Daoy (cell line): Measurements from ENCODE around the gene KCND3. TPM values are rescaled to one million over a fixed set of nuclear protein-coding genes. Genes with fewer than 3 reads are reported as not detected.

ENCODE experiments used
- DNase-seq: peaks from one replicate; pipeline ENCODE4 v3.0.0-alpha.2; 2015; ENCODE audit warnings: low read depth
- total RNA-seq: library from RNA; depleted of rRNA; stranded (reverse); fragments of >200 nt; shearing (Covaris generic); gene quantifications from 2 replicates; pipeline ENCODE4 v1.2.3, GENCODE V29; 2014; rRNA removed

The KCND3 gene
- total RNA-seq, result not detected in 2 replicates

DNA sequence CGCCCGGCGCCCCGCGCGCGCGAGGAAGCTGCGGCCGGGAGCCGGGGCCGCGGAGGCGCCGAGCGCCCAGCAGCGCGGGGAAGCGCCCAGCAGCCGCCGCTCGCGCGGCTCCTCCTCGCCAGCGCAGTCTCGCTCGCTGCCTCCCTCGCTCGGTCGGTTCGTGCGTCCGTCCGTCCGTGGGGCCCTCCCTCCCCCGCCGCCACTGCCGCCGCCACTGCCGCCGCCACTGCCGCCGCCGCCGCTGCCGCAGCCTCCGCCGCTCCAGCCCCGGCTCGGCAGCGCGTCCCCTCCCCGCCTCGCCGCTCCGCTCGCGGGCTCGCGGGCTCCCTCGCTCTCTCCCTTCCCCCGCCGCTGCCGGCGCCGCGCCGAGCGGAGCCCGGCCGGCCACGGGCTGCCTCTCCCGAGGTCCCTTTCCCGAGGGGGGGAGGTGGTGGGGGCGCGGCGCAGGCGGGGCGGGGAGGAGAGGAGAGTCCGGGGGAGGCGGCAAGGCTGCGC, at the start of gene KCND3:
Gene KCND3 (minus strand): TSS at position 138 of the 495 bp plus-strand sequence.
- DNase-seq, result peak; percentile 49

GRCh38 chr1:112034277-112034676, 44.8 kb upstream of the KCND3 start:
- DNase-seq, result no peak

GRCh38 chr1:112033439-112034120, 44.1 kb upstream of the KCND3 start:
- no peak for DNase-seq

GRCh38 chr1:112030157-112030556, 40.7 kb upstream of the KCND3 start:
- DNase-seq, result no peak

DNA sequence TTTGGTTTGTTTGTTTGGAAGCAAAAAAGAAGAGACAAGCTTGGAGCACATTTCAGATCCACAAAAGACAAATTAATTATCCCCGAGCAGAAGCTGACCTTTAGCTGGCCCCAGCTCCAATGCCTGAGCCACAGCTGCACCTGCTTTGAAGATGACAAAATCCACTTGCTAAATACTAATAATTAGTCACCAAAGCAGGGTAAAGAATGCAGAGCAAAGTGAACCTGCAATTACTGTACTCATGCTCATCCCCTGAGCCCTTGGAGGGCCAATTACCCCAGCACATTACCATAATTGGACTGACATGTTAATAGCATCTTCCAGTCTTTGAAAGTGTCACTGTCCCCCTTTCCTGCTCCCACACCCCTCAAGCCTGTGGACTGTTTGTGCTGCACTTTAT, 38.2 kb upstream of the KCND3 start:
- DNase-seq, result no peak

GRCh38 chr1:112026501-112026900, 37.0 kb upstream of the KCND3 start:
- DNase-seq, result no peak

GRCh38 chr1:112026016-112026415, 36.5 kb upstream of the KCND3 start:
- peak; percentile 29 for DNase-seq

DNA sequence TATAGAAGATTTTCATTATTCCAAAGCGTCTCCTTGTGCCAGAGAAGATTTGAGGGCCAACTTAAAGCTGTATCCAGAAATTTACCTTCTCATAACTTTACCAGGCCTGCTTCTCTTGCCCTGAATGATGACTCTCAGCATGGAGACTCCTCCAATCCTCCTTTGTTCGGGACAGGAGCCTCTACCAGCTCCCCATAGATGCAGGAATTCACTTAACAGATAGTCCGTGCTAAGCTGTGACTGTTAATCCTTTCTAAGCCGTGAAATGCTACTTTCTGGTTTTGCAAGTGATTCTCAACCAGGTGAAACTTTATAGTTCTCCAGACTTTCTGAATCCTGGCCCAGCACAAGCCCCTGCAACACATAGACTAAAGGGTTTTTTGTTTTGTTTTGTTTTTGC, 31.8 kb upstream of the KCND3 start:
- DNase-seq, result no peak

DNA sequence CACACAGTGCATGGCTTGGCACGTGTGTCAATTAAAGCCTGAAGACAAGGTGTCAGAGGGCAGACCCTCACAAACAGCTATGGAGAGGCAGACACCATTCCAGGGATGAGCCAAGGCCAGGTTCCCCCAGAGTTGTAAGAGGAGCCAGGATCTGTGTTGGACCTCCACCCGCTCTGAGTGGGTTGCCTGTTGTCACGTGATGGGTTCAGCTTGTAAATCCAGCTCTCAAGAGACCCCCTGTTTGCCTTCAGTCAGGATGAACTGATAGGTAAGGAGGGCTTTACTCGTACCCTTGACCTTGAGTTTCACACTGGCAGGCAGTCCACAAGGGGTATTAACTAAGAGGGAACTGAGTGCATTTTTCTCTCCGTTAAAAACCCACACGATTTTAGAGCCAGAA, 27.7 kb upstream of the KCND3 start:
- no peak for DNase-seq

- no peak for DNase-seq
Observed at GRCh38 chr1:112012823-112013222, 23.4 kb upstream of the KCND3 start.

GRCh38 chr1:112011202-112011601, 21.7 kb upstream of the KCND3 start:
- peak; percentile 47 for DNase-seq

DNA sequence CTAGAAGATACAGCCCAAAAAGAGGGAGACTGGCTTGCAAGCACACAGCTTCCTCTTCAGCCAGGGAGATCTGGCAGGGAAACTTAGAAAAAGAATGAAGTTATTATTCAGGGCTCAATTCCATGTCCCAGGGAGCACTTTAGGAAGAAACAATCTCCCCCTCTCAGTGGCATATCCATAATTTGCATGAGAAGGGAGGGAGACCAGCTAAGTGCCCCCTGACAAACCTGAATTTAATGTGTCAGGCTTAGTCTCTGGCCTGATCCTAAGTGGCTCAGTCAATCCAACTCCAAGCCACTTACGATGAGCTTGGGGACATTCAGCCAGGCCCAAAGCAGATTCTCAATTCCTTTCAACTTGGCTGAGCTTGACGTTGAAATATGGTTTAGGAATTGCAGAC, 17.7 kb upstream of the KCND3 start:
- no peak for DNase-seq

DNA sequence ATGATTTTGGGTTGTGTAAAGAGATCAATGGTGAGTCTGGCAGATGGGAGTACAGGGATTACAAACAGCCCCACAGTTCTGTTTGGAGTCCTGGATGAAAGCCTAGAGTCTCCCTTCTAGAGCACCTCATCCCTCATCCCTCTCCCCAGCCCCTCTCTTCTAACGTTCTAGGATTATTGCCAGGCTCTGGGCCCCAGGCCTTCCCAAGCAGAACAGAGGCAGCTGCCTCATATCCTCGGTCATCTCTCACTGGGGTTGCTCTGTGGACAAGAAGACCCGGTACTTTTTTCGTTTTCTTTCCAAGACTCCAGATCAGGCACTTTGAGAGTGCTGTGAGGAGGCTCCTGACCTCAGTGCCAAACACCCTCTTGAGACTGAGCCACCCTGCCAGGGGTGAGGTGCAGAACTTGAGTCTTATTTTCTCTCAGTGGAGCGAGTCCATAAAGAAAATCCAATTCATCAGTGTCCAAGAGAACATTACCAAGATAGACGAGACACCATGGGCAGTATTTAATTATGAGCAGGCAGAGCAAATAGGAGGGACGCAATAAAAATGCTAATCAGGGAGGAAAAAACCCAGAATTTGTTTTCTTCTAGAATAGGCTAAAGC, 17.1 kb upstream of the KCND3 start:
- DNase-seq, result no peak

GRCh38 chr1:112004076-112004475, 14.6 kb upstream of the KCND3 start:
- DNase-seq, result no peak

DNA sequence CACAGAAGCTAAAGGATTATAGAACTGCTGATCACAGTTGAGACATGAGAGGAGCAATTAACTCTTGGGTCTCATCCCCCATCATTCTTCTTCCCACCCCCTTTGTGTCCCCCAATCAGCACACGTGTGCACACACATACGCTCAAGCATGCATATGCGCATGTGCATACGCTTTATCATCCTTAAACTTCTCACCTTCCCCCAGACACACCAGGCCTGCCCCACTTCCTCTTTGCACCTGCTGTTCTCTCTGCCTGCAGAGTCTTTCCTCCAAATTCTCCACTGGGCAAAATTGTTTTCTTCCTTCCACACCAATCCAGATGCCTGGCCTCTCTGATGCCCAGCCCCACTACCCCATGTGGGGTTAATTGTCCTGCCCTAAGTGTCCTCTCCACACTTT, 13.0 kb upstream of the KCND3 start:
- DNase-seq, result no peak

DNA sequence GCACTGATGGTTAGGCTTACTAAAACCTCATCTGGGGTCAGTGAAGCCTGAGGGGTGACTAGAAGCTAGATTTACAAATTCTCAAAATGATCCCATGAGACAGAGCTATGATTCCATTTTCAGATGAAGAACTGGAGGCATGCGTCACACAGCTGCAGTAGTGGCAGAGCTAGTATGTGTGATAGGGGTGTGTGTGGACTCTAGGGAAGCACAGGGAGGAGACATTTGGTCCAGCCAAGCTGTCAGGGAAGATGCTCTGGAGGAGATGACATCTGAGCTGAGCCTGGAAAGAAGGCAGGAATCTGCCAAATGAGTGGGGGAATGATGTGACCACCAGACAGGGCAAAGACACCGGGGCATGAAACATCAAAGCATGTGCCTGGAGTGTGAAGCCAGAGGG, 12.0 kb upstream of the KCND3 start:
- no peak for DNase-seq

GRCh38 chr1:112000048-112000447, 10.6 kb upstream of the KCND3 start:
- DNase-seq, result no peak

DNA sequence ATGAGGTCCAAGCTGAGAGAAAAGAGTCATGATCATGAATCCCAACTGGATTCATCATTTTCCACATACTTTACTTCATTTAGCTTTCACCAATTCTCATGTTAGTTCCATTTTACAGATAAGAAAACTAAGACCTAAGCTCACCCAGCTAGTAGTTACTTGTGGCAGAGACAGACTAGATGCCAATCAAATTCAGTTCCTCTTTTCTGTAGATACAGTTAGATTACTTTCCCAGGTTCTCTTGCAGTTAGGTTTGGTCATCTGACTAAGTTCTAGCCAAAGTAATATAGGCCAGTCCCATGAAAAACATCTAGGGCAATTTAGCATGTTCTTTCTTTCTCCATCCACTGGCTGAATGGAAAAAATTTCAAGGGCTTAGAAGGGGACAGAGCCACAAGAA, 8.9 kb upstream of the KCND3 start:
- DNase-seq, result no peak

- DNase-seq, result no peak
Observed at GRCh38 chr1:111992476-111992875, 3.0 kb upstream of the KCND3 start.

GRCh38 chr1:111990878-111991718, 1.6 kb upstream of the KCND3 start:
- DNase-seq, result peak; percentile 83

- peak; percentile 46 for DNase-seq
Observed at GRCh38 chr1:111990026-111990877, 784 bp upstream of the KCND3 start.
